Vagina (tissue), 2 donors: ENCODE data around the gene OGDHL.

ENCODE experiments used
- POLR2A ChIP-seq, 2 donors: fragments of 450-650 bp; IDR thresholded peaks; one replicate each; pipeline ENCODE4 v1.6.1; 2017; ENCODE audit warnings: antibody characterized with exemption in 2 of 2, mild to moderate bottlenecking in 2 of 2, moderate library complexity in 2 of 2
- POLR2AphosphoS5 ChIP-seq, 2 donors: sonication (generic); formaldehyde crosslinking; IDR thresholded peaks; one replicate each; pipeline ENCODE4 v1.9.0; 2017; ENCODE audit warnings: antibody characterized with exemption in 2 of 2, mild to moderate bottlenecking in 2 of 2, low read depth in 1 of 2; ENCODE audit not compliant: insufficient read depth in 1 of 2
- TF ChIP-seq, protein P1 (sequence below), 3 experiments: fragments of 450-650 bp in 2 of 3; fragments of 200-600 bp in 1 of 3; sonication (generic) in 1 of 3; IDR thresholded peaks; one replicate each; pipeline ENCODE4 v1.5.1; 2017 to 2019; ENCODE audit warnings: antibody characterized with exemption in 3 of 3, mild to moderate bottlenecking in 2 of 3, moderate library complexity in 2 of 3

DNA sequence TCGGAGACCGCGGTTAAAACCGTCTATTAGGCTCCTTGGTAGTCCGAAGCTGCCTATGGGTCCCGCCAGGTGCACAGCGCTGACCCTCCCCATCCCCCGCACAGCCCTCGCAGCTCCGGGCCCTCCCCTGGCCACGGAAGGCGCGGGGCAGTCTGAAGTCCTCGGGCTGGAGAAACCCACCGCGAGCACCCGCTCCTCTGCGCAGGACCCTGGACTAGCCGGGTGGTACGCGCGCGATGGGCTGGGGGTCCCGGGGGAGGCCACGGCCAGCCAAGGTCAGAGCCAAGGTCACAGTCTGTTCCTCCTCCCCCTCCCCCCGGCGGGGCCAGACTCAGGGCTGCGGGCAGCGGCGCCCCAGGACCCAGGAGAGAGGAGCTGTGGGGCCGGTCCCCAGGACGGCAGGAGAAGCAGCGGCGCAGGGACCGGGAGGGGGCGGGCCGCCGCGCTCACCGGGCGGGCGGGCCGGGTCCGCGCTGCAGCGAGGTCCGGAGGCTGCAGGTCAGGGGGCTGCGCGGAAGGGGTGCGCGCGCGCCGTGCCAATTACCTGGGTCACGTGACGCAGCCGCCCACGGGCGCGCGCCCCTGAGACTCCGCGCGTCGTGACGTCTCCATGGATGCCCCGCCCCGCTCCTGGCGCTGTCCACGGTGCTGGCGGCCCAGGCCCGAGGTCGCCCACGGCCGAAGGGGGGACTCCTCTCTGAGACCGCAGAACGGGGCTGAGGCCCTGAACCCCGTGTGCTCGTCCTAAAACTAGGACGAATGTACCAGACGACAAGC is at the start of gene OGDHL:
- TF ChIP-seq POLR2A (IDR thresholded peaks at IDR 0.05) (no peak), POLR2AphosphoS5 (IDR thresholded peaks at IDR 0.05; ENCODE audit: insufficient read depth in 1 of 2, low read depth in 1 of 2) (no peak)
- TF ChIP-seq, protein P1, sequence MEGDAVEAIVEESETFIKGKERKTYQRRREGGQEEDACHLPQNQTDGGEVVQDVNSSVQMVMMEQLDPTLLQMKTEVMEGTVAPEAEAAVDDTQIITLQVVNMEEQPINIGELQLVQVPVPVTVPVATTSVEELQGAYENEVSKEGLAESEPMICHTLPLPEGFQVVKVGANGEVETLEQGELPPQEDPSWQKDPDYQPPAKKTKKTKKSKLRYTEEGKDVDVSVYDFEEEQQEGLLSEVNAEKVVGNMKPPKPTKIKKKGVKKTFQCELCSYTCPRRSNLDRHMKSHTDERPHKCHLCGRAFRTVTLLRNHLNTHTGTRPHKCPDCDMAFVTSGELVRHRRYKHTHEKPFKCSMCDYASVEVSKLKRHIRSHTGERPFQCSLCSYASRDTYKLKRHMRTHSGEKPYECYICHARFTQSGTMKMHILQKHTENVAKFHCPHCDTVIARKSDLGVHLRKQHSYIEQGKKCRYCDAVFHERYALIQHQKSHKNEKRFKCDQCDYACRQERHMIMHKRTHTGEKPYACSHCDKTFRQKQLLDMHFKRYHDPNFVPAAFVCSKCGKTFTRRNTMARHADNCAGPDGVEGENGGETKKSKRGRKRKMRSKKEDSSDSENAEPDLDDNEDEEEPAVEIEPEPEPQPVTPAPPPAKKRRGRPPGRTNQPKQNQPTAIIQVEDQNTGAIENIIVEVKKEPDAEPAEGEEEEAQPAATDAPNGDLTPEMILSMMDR (IDR thresholded peaks at IDR 0.05), result no peak
